Measurements from ENCODE around the gene PSTPIP1. TPM values are rescaled to one million over a fixed set of nuclear protein-coding genes. Genes with fewer than 3 reads are reported as not detected.

Gene PSTPIP1
- total and polyA plus RNA-seq, 9 of the 15 experiments (the other 6 are each of a cell fraction or from before 2014, with no cell fraction given), result not detected

- TF ChIP-seq BMI1 (IDR thresholded peaks at IDR 0.05; ENCODE audit: low read length) (no peak), SP2 (IDR thresholded peaks at IDR 0.05; ENCODE audit: extremely low read depth, low read depth, low read length, poor library complexity, severe bottlenecking) (peak; percentile 67), ARID2 (IDR thresholded peaks at IDR 0.05) (no peak), CCNT2 (IDR thresholded peaks at IDR 0.05; ENCODE audit: borderline replicate concordance, extremely low read depth, insufficient read length, low read depth, low read length) (peak; percentile 52), ETS1 (conservative IDR thresholded peaks at IDR 0.05; ENCODE audit: control insufficient read depth, low read depth, low read length) (0 out of 2 replicates have a peak, but pooled peaks have one; percentile 59), MYC (IDR thresholded peaks at IDR 0.05; ENCODE audit: low read depth, low read length) (peak; percentile 72), MYC (CRISPR knock-in tag; IDR thresholded peaks at IDR 0.05; ENCODE audit: borderline replicate concordance, low read depth) (no peak), ZNF717 (CRISPR knock-in tag; IDR thresholded peaks at IDR 0.05) (no peak), RFX5 (IDR thresholded peaks at IDR 0.05; ENCODE audit: low read depth, low read length) (0 out of 2 replicates have a peak, but pooled peaks have one; percentile 32), MEIS2 (IDR thresholded peaks at IDR 0.05; ENCODE audit: partially characterized antibody) (peak; percentile 50), NFIX (CRISPR knock-in tag; IDR thresholded peaks at IDR 0.05; ENCODE audit: low read depth) (peak; percentile 74), FOXM1 (IDR thresholded peaks at IDR 0.05; ENCODE audit: low read depth) (no peak), FOXM1 (CRISPR knock-in tag; IDR thresholded peaks at IDR 0.05; ENCODE audit: low read depth) (no peak), L3MBTL2 (IDR thresholded peaks at IDR 0.05) (peak; percentile 66; the same call in 1 of the 2 replicates), HMGN3 (IDR thresholded peaks at IDR 0.05; ENCODE audit: borderline replicate concordance, extremely low read depth, insufficient read length, low read depth, low read length) (peak; percentile 47), XRCC5 (IDR thresholded peaks at IDR 0.05; ENCODE audit: low read depth, low read length) (no peak), CCAR2 (IDR thresholded peaks at IDR 0.05; ENCODE audit: low read depth, low read length) (no peak), ZNF445 (CRISPR knock-in tag; IDR thresholded peaks at IDR 0.05; ENCODE audit: low read depth) (no peak)
- TF ChIP-seq, protein P1, sequence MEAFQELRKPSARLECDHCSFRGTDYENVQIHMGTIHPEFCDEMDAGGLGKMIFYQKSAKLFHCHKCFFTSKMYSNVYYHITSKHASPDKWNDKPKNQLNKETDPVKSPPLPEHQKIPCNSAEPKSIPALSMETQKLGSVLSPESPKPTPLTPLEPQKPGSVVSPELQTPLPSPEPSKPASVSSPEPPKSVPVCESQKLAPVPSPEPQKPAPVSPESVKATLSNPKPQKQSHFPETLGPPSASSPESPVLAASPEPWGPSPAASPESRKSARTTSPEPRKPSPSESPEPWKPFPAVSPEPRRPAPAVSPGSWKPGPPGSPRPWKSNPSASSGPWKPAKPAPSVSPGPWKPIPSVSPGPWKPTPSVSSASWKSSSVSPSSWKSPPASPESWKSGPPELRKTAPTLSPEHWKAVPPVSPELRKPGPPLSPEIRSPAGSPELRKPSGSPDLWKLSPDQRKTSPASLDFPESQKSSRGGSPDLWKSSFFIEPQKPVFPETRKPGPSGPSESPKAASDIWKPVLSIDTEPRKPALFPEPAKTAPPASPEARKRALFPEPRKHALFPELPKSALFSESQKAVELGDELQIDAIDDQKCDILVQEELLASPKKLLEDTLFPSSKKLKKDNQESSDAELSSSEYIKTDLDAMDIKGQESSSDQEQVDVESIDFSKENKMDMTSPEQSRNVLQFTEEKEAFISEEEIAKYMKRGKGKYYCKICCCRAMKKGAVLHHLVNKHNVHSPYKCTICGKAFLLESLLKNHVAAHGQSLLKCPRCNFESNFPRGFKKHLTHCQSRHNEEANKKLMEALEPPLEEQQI (IDR thresholded peaks at IDR 0.05), result no peak
- TF ChIP-seq, protein P2, sequence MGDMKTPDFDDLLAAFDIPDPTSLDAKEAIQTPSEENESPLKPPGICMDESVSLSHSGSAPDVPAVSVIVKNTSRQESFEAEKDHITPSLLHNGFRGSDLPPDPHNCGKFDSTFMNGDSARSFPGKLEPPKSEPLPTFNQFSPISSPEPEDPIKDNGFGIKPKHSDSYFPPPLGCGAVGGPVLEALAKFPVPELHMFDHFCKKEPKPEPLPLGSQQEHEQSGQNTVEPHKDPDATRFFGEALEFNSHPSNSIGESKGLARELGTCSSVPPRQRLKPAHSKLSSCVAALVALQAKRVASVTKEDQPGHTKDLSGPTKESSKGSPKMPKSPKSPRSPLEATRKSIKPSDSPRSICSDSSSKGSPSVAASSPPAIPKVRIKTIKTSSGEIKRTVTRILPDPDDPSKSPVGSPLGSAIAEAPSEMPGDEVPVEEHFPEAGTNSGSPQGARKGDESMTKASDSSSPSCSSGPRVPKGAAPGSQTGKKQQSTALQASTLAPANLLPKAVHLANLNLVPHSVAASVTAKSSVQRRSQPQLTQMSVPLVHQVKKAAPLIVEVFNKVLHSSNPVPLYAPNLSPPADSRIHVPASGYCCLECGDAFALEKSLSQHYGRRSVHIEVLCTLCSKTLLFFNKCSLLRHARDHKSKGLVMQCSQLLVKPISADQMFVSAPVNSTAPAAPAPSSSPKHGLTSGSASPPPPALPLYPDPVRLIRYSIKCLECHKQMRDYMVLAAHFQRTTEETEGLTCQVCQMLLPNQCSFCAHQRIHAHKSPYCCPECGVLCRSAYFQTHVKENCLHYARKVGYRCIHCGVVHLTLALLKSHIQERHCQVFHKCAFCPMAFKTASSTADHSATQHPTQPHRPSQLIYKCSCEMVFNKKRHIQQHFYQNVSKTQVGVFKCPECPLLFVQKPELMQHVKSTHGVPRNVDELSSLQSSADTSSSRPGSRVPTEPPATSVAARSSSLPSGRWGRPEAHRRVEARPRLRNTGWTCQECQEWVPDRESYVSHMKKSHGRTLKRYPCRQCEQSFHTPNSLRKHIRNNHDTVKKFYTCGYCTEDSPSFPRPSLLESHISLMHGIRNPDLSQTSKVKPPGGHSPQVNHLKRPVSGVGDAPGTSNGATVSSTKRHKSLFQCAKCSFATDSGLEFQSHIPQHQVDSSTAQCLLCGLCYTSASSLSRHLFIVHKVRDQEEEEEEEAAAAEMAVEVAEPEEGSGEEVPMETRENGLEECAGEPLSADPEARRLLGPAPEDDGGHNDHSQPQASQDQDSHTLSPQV (IDR thresholded peaks at IDR 0.05), result 0 out of 2 replicates have a peak, but pooled peaks have one; percentile 10
Measured at GRCh38 chr15:77070495-77071304, 75.8 kb downstream of the PSTPIP1 start, which contains the start of gene TSPAN3 (continued).

Measured in K562 (cell line).